LNCAP (cell line): Measurements from ENCODE around the gene MDP1.

Experiments used
- CTCF ChIP-seq: fragments of 450-650 bp; IDR thresholded peaks from 2 replicates; pipeline ENCODE4 v1.5.1; 2017; ENCODE audit warnings: mild to moderate bottlenecking

The MDP1 gene

DNA sequence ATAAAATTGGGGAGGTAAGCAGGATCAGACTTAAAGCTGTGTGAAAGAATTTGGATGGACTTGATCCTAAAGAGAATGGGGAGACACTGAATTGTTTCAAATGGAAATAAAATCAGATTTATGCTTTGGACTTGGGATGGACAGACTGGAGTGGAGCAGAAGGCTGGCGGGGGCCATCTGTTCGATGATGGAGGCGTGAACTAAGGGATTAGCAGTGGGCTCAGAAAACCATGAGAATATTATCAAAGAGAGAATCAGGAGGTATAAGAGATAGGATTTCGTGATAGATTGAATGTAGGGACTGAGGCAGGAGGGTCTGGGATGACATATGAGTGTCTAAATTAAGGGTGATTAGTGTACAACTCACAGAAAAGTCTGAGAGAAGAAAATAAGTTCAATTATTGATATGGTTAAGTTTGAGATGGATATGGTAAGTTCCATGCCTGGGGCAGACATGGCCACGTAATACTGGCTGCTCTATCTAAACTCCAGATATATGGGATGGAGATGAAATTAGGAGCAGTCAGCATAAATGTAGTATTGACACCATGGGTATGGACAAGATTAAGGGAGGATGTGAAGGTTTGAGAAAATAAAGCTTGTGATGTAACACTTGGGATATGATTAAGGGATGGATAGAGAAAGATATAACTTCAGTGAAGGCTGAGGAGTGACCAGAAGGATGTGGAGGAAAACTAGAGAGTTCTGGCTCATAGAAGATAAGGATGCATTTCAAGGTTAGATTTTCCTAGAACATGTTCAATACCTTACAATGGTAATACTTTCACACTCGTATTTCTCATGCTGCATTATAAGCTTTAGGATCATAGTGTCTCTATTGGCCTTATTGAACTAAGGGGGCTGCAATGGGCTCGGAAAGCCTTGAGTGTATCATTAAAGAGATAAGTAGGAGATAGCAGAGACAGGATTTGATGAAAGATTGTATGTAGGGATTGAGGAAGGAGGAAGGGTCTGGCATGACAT is 11.4 kb downstream of the MDP1 start:
- no peak for TF ChIP-seq CTCF

DNA sequence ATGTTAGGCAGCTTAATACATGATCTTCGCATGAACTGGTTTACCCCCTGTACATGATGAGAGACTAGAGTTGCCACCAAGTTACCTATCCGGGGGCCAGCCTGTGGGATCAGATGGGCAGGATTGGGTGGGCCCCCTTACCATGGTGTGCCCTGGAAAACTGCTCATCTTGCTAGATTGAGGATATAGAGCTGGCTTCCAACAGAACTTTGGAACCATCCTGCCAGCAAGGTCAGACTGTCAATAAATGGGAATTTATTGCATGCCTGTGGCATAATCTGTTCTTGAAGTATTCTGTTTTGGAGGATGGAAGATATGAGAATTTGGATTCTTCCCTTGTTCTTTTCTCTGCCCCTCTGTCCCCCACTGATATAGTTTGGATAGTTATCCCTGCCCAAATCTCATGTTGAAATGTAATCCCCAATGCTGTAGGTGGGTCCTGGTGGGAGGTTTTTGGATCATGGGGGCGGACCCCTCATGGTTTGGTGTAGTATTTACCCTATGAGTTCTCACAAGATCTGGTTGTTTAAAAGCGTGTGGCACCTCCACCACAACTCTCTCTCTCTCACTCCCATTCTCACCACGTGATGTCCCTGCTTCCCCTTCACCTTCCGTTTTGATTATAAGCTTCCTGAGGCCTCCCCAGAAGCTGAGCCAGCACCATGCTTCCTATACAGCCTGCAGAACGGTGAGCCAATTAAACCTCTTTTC is 16.9 kb downstream of the MDP1 start:
- TF ChIP-seq CTCF: no peak

DNA sequence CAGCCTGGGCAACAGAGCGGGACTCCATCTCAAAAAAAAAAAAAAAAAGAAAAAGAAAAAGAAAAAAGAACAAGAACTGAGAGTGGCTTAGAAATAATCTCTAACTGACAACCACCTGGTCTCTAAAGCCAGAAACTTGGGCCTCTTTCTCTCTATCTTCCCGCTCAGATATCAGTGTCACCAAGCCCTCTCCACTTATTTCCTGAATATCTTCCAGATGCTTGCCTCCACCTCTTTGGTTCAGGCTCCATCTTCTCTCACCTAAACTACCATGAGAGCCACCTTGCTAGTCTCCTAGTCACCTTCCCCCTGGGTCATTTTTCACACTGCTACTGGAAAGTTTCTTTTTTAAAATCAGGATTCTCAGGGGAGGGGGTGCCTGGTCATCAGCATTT is 18.8 kb downstream of the MDP1 start:
- TF ChIP-seq CTCF: no peak

DNA sequence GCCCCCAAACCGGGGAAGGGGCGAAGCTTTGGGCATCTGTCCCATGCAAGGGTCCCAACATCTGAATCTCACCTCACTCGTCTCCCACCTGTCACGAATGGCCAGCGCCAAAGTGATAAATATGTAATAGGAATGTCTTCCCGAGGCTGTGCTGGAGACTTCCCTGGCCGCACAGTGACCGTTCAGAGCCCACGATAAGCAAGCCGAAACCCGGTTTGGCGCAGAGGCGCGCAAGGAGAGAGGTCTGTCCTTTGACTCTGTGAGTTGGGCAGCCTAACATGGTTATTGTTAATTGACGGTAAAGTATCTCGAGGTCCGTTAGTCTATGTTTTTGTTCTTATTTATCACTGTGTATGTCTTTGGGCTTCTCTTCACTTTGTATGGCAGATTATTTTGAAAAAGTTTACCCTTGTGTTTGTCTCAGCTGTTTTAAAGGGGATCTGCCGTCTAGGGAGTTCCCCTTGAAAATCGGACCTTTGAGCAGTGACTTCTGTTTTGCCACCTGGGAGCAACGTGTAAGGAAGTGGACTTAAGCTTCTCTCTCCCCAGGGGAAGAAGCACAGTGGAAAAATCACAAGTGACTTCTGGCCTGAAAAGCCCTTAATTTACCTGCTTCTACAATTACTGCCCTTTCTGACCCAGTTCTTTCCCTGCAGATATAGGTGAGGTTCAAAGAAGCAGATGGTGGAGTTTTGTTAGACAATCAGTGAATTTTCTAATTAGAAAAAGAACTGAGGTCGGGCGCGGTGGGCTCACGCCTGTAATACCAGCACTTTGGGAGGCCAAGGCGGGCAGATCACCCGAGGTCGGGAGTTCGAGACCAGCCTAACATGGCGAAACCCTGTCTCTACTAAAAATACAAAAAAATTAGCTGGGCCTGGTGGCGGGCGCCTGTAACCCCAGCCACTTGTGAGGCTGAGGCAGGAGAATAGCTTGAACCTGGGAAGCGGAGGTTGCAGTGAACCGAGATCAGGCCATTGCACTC is 19.5 kb downstream of the MDP1 start:
- TF ChIP-seq CTCF: no peak

- TF ChIP-seq CTCF: no peak
Measured at GRCh38 chr14:24195186-24196070, 20.4 kb downstream of the MDP1 start, which contains the start of gene TM9SF1. TSS of gene TM9SF1 (minus strand) at chr14:24195441. CDS start at chr14:24195019, 422 bp downstream.

DNA sequence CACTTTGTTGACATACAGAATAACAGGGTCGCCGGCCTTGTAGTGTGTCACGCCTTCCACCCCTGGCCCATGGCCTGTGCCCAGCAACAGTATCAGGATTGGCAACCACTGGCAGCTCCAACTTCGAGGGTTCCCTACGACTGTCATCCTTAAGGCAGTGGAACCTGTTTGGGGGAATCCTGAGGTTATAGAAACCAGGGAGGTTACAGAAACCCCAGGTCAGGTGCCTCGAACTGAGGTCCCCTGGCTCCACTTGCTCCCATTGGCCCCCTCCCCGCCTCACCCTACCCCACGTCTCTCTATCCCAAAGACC is 21.0 kb downstream of the MDP1 start:
- no peak for TF ChIP-seq CTCF
